Urinary bladder (tissue), 4 donors: ENCODE data around the gene VPS41. TPM values are rescaled to one million over a fixed set of nuclear protein-coding genes. Genes with fewer than 3 reads are reported as not detected.

Source experiments
- DNase-seq: peaks from one replicate; pipeline ENCODE4 v3.0.0-alpha.2; 2015; ENCODE audit errors: extremely low spot score
- H3K27ac ChIP-seq: one replicate; pipeline ENCODE4 v1.5.1; 2013; ENCODE audit warnings: low read depth, mild to moderate bottlenecking, moderate library complexity
- H3K36me3 ChIP-seq: one replicate; pipeline ENCODE4 v1.6.1; 2013; ENCODE audit warnings: mild to moderate bottlenecking, moderate library complexity; ENCODE audit not compliant: insufficient read depth
- H3K4me1 ChIP-seq: one replicate; pipeline ENCODE4 v1.6.1; 2013; ENCODE audit warnings: mild to moderate bottlenecking, moderate library complexity; ENCODE audit not compliant: insufficient read depth
- H3K4me3 ChIP-seq: one replicate; pipeline ENCODE4 v1.5.1; 2013; ENCODE audit warnings: low read depth, low read length
- WGBS: extraction: QIAGEN DNeasy Blood & Tissue Kit; methylation state at CpG from one replicate; pipeline ENCODE4 v1.1.7; 2013; 5-methylcytosine and 5-hydroxymethylcytosine counted together
- polyA plus RNA-seq: library from polyadenylated mRNA; stranded (reverse); fragments of 200-250 nt; gene quantifications from one replicate; pipeline ENCODE4 v1.2.3, GENCODE V29; 2013
- total RNA-seq: library from RNA; depleted of rRNA; stranded (reverse); fragments of >200 nt; gene quantifications from one replicate; pipeline ENCODE4 v1.2.3, GENCODE V29; 2014
- donor health status: healthy with polysubstance abuse.
- donor health status: healthy.

Gene VPS41
- total and polyA plus RNA-seq, 2 donors, result 20.3 to 74.2 TPM

GRCh38 chr7:38673795-38674194 lies 235.2 kb downstream of the VPS41 start:
- no peak overlapping the region for H3K27ac ChIP-seq
- no peak overlapping the region for H3K4me3 ChIP-seq
- WGBS, result 76% methylated on average over 3 of the region's 3 CpGs

More at GRCh38 chr7:38673795-38674194, 235.2 kb downstream of the VPS41 start:
- Histone ChIP-seq H3K4me1 (no peaks in the 10 kb centered on the region), H3K36me3 (no peaks in the 10 kb centered on the region)
- DNase-seq, result no peak

Other genes with a start within 250 kb of the VPS41 start
- gene POU6F2, start 68.7 kb upstream of the VPS41 start, total RNA-seq, result 5.0 TPM
- gene POU6F2, start 68.7 kb upstream of the VPS41 start, polyA plus RNA-seq, result 2.1 TPM